Mammary epithelial cell (primary cell): ENCODE measurements around the gene HEPN1.

Experiments used
- EZH2 ChIP-seq: IDR thresholded peaks from 2 replicates; pipeline ENCODE4 v1.6.1; 2012; ENCODE audit warnings: low read length, inconsistent platforms, borderline replicate concordance
- TF ChIP-seq, protein P1 (sequence below), 2 donors: IDR thresholded peaks in 1 of 2; conservative IDR thresholded peaks in 1 of 2; 2 replicates each; pipeline ENCODE4 v1.5.1; 2011 to 2012; ENCODE audit warnings: inconsistent platforms in 2 of 2, low read length in 2 of 2, mild to moderate bottlenecking in 2 of 2, control low read depth in 1 of 2, low read depth in 1 of 2; ENCODE audit not compliant: insufficient read depth in 1 of 2; ENCODE audit errors: extremely low read depth in 1 of 2

DNA sequence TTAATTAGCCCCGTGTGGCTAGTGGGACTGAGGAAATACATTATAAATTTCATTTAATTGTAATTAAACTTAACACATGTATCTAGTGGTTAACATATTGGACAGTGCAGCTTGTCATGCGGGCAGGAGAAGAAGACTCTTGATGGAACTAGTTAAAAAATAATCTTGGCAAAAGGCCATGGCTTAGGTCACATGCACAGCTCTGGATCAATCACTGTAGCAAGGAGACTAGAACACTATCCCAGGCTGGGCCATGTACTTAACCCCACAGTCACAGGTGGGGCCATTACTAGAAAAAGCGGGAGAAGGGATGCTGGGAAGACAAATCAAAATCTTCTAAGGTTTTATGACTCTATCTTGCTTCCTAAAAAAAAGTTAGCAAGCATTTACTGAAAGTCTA is 25.5 kb downstream of the HEPN1 start:
- TF ChIP-seq, protein P1, sequence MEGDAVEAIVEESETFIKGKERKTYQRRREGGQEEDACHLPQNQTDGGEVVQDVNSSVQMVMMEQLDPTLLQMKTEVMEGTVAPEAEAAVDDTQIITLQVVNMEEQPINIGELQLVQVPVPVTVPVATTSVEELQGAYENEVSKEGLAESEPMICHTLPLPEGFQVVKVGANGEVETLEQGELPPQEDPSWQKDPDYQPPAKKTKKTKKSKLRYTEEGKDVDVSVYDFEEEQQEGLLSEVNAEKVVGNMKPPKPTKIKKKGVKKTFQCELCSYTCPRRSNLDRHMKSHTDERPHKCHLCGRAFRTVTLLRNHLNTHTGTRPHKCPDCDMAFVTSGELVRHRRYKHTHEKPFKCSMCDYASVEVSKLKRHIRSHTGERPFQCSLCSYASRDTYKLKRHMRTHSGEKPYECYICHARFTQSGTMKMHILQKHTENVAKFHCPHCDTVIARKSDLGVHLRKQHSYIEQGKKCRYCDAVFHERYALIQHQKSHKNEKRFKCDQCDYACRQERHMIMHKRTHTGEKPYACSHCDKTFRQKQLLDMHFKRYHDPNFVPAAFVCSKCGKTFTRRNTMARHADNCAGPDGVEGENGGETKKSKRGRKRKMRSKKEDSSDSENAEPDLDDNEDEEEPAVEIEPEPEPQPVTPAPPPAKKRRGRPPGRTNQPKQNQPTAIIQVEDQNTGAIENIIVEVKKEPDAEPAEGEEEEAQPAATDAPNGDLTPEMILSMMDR (conservative IDR thresholded peaks at IDR 0.05 in 1 of 2, IDR thresholded peaks at IDR 0.05 in 1 of 2; ENCODE audit: extremely low read depth in 1 of 2, insufficient read depth in 1 of 2, low read depth in 1 of 2, low read length in 2 of 2): no peak
- no peak for TF ChIP-seq EZH2
